K562 (cell line): ENCODE measurements around the gene LRRC41. TPM values are rescaled to one million over a fixed set of nuclear protein-coding genes. Genes with fewer than 3 reads are reported as not detected.
A peak's percentile ranks its signal among the peaks of the same experiment; 100 is the strongest.

Experiments
- ATF4 ChIP-seq: fragments of 450-650 bp; formaldehyde crosslinking; IDR thresholded peaks from 2 replicates; pipeline ENCODE4 v1.4.0; 2022; ENCODE audit warnings: mild to moderate bottlenecking, moderate library complexity
- BCLAF1 ChIP-seq, 2 experiments: fragments of 450-650 bp in 1 of 2; IDR thresholded peaks; 2 replicates each; pipeline ENCODE4 v1.6.1; 2011 to 2017; ENCODE audit warnings: low read depth in 2 of 2, antibody characterized with exemption in 1 of 2, borderline replicate concordance in 1 of 2, low read length in 1 of 2, mild to moderate bottlenecking in 1 of 2, mixed read lengths in 1 of 2; ENCODE audit not compliant: control insufficient read depth in 1 of 2
- ESRRB ChIP-seq: fragments of 250-450 bp; sonication (Bioruptor Pico); IDR thresholded peaks from 2 replicates; pipeline ENCODE4 v1.5.0; 2020; ENCODE audit warnings: mild to moderate bottlenecking, moderate library complexity, borderline replicate concordance
- GTF2E2 ChIP-seq: fragments of 200-800 bp; sonication (Bioruptor generic); IDR thresholded peaks from 2 replicates; pipeline ENCODE4 v1.6.1; 2016; ENCODE audit warnings: missing genetic modification characterization, missing compliant biosample characterization
- HEY1 ChIP-seq: fragments of 250-450 bp; sonication (Bioruptor Pico); IDR thresholded peaks from 2 replicates; pipeline ENCODE4 v1.5.0; 2020; ENCODE audit warnings: mild to moderate bottlenecking, moderate library complexity, borderline replicate concordance
- ILK ChIP-seq: fragments of 450-650 bp; IDR thresholded peaks from 2 replicates; pipeline ENCODE4 v1.6.1; 2016; ENCODE audit warnings: missing genetic modification characterization, low read depth, mild to moderate bottlenecking, missing compliant biosample characterization, moderate library complexity, borderline replicate concordance
- IRF2 ChIP-seq: sonication (generic); formaldehyde crosslinking; IDR thresholded peaks from 2 replicates; pipeline ENCODE4 v1.8.1; 2022; ENCODE audit warnings: mild to moderate bottlenecking, missing genetic modification reagents
- KAT2B ChIP-seq: IDR thresholded peaks from one replicate; pipeline ENCODE4 v1.6.1; 2012; ENCODE audit warnings: low read depth, mild to moderate bottlenecking, control low read depth, inconsistent platforms, low read length, moderate library complexity
- KLF10 ChIP-seq: fragments of 250-450 bp; sonication (Bioruptor Pico); IDR thresholded peaks from 2 replicates; pipeline ENCODE4 v1.6.1; 2021; ENCODE audit warnings: matching md5 sums
- MTA3 ChIP-seq: fragments of 450-650 bp; formaldehyde crosslinking; IDR thresholded peaks from 2 replicates; pipeline ENCODE4 v1.6.1; 2017; ENCODE audit warnings: mild to moderate bottlenecking, borderline replicate concordance
- MYBL2 ChIP-seq, 2 experiments: fragments of 450-650 bp in 1 of 2; sonication (generic) in 1 of 2; formaldehyde crosslinking in 1 of 2; IDR thresholded peaks; 2 replicates each; pipeline versions ENCODE4 v1.6.1 to v1.8.1; 2017 to 2022; ENCODE audit warnings: borderline replicate concordance in 1 of 2, inconsistent platforms in 1 of 2, low read depth in 1 of 2, mild to moderate bottlenecking in 1 of 2, missing genetic modification reagents in 1 of 2, moderate library complexity in 1 of 2
- MYC ChIP-seq, 2 experiments: fragments of 250-450 bp in 1 of 2; sonication (Bioruptor Pico) in 1 of 2; IDR thresholded peaks; 2 replicates each; pipeline versions ENCODE4 v1.5.1 to v1.6.1; 2012 to 2021; ENCODE audit warnings: low read depth in 2 of 2, borderline replicate concordance in 1 of 2, improper control_type of control experiment in 1 of 2, low read length in 1 of 2, mild to moderate bottlenecking in 1 of 2, moderate library complexity in 1 of 2
- SNAPC5 ChIP-seq: fragments of 250-450 bp; sonication (Bioruptor Pico); IDR thresholded peaks from 2 replicates; pipeline ENCODE4 v1.8.0; 2021; ENCODE audit warnings: moderate library complexity, mild to moderate bottlenecking, inconsistent platforms
- SNIP1 ChIP-seq: fragments of 450-650 bp; IDR thresholded peaks from 2 replicates; pipeline ENCODE4 v1.7.1; 2017; ENCODE audit warnings: low read depth, mild to moderate bottlenecking
- TCF15 ChIP-seq: fragments of 250-450 bp; sonication (Bioruptor Pico); IDR thresholded peaks from 2 replicates; pipeline ENCODE4 v1.8.0; 2022; ENCODE audit warnings: moderate library complexity, mild to moderate bottlenecking, inconsistent platforms
- TRIM25 ChIP-seq: fragments of 450-650 bp; IDR thresholded peaks from 2 replicates; pipeline ENCODE4 v1.7.0; 2016; ENCODE audit warnings: borderline replicate concordance
- ZFX ChIP-seq: sonication (generic); formaldehyde crosslinking; IDR thresholded peaks from 2 replicates; pipeline ENCODE4 v1.8.0; 2022; ENCODE audit warnings: mild to moderate bottlenecking, missing genetic modification reagents, moderate library complexity
- polyA plus RNA-seq, 8 experiments: library from polyadenylated mRNA; depleted of rRNA in 4 of 8; stranded (reverse) in 5 of 8; unstranded in 3 of 8; fragments of >200 nt; fragmentation: Nextera tagmentation in 2 of 8; fragmentation: Illumina TruSeq in 1 of 8; extraction: Ambion mirVana in 2 of 8; extraction: Trizol in 1 of 8; gene quantifications; 2 replicates each; pipeline versions ENCODE4 v1.2.1 to v1.2.3, GENCODE V29; 2011 to 2014; ENCODE audit warnings: inconsistent platforms in 1 of 8, missing spikeins in 1 of 8
- total RNA-seq, 7 experiments: library from RNA; depleted of rRNA in 6 of 7; stranded (reverse); fragments of >200 nt in 6 of 7; fragmentation: Illumina TruSeq in 2 of 7; extraction: Trizol in 2 of 7; gene quantifications; 2 replicates each; pipeline versions ENCODE4 v1.2.1 to v1.2.3, GENCODE V29; 2011 to 2021; ENCODE audit warnings: low replicate concordance in 1 of 7

LRRC41 gene
- total and polyA plus RNA-seq, 9 of the 15 experiments (the other 6 are each of a cell fraction or from before 2014, with no cell fraction given), result 10.5 to 64.7 (median 44.2) TPM

- TF ChIP-seq MTA3 (peak; percentile 27), SNIP1 (no peak), TRIM25 (no peak), TCF15 (CRISPR knock-in tag) (0 out of 2 replicates have a peak, but pooled peaks have one; percentile 13), BCLAF1 (IDR thresholded peaks at IDR 0.05; ENCODE audit: borderline replicate concordance in 1 of 2, control insufficient read depth in 1 of 2, low read depth in 2 of 2, low read length in 1 of 2) (no peak), KAT2B (no peak), HEY1 (CRISPR knock-in tag) (no peak), MYBL2 (IDR thresholded peaks at IDR 0.05; ENCODE audit: low read depth) (no peak), MYBL2 (CRISPR knock-in tag; IDR thresholded peaks at IDR 0.05; ENCODE audit: borderline replicate concordance) (no peak), MYC (IDR thresholded peaks at IDR 0.05; ENCODE audit: low read depth, low read length) (peak; percentile 91), MYC (CRISPR knock-in tag; IDR thresholded peaks at IDR 0.05; ENCODE audit: borderline replicate concordance, low read depth) (no peak), ILK (tag) (no peak), SNAPC5 (no peak), ATF4 (CRISPR knock-in tag) (peak; percentile 97), ZFX (CRISPR knock-in tag) (no peak), ESRRB (CRISPR knock-in tag) (no peak), KLF10 (CRISPR knock-in tag) (no peak), IRF2 (CRISPR knock-in tag) (no peak), GTF2E2 (tag) (no peak)
Observed at GRCh38 chr1:46285730-46286477, 17.5 kb downstream of the LRRC41 start (continued).
